HepG2 (cell line): ENCODE data around the gene CHD9NB. TPM values are rescaled to one million over a fixed set of nuclear protein-coding genes. Genes with fewer than 3 reads are reported as not detected.
A peak's percentile ranks its signal among the peaks of the same experiment; 100 is the strongest.

Source experiments
- AHR ChIP-seq: IDR thresholded peaks from 2 replicates; pipeline ENCODE4 v1.6.1; 2018; ENCODE audit warnings: missing genetic modification reagents, missing compliant biosample characterization
- CBFB ChIP-seq: sonication (generic); formaldehyde crosslinking; IDR thresholded peaks from 2 replicates; pipeline ENCODE4 v1.4.0; 2020; ENCODE audit warnings: missing genetic modification reagents
- CBX5 ChIP-seq: sonication (generic); formaldehyde crosslinking; IDR thresholded peaks from 2 replicates; pipeline ENCODE4 v1.4.0; 2020; ENCODE audit warnings: missing genetic modification reagents, borderline replicate concordance
- DDIT3 ChIP-seq: sonication (generic); formaldehyde crosslinking; IDR thresholded peaks from 2 replicates; pipeline ENCODE4 v1.4.0; 2020; ENCODE audit warnings: mild to moderate bottlenecking, missing genetic modification reagents
- FOSL2 ChIP-seq: sonication (generic); formaldehyde crosslinking; IDR thresholded peaks from 2 replicates; pipeline ENCODE4 v1.4.0; 2020; ENCODE audit warnings: missing genetic modification reagents
- ISX ChIP-seq: sonication (generic); formaldehyde crosslinking; conservative IDR thresholded peaks from 2 replicates; pipeline ENCODE4 v1.5.0; 2020; ENCODE audit warnings: missing genetic modification reagents
- LCORL ChIP-seq, 2 experiments: fragments of 450-650 bp in 1 of 2; sonication (generic) in 1 of 2; formaldehyde crosslinking in 1 of 2; IDR thresholded peaks; 2 replicates each; pipeline versions ENCODE4 v1.5.0 to v1.6.1; 2017 to 2020; ENCODE audit warnings: antibody characterized with exemption in 1 of 2, missing genetic modification reagents in 1 of 2
- MBNL3 ChIP-seq: fragments of 250-450 bp; sonication (Bioruptor Pico); conservative IDR thresholded peaks from 2 replicates; pipeline ENCODE4 v1.8.0; 2022; ENCODE audit warnings: mild to moderate bottlenecking, inconsistent platforms
- MXD4 ChIP-seq: IDR thresholded peaks from 2 replicates; pipeline ENCODE4 v1.6.1; 2016; ENCODE audit warnings: mild to moderate bottlenecking, missing biosample characterization, missing genetic modification reagents
- NFYB ChIP-seq: sonication (generic); formaldehyde crosslinking; IDR thresholded peaks from 2 replicates; pipeline ENCODE4 v1.4.0; 2020; ENCODE audit warnings: missing genetic modification reagents
- RARG ChIP-seq: sonication (generic); formaldehyde crosslinking; IDR thresholded peaks from 2 replicates; pipeline ENCODE4 v1.4.0; 2020; ENCODE audit warnings: low read depth, mild to moderate bottlenecking, missing genetic modification reagents
- RBM39 ChIP-seq: fragments of 200-400 bp; formaldehyde crosslinking; IDR thresholded peaks from one replicate; pipeline ENCODE4 v1.6.1; 2018; ENCODE audit warnings: antibody characterized with exemption, mild to moderate bottlenecking, low read depth, low read length; ENCODE audit not compliant: poor library complexity, severe bottlenecking
- SOX6 ChIP-seq, 2 experiments: fragments of 450-650 bp in 1 of 2; sonication (generic) in 1 of 2; formaldehyde crosslinking in 1 of 2; IDR thresholded peaks; 2 replicates each; pipeline versions ENCODE4 v1.4.0 to v1.6.1; 2017 to 2020; ENCODE audit warnings: antibody characterized with exemption in 1 of 2, mild to moderate bottlenecking in 1 of 2, missing genetic modification reagents in 1 of 2
- SRF ChIP-seq: IDR thresholded peaks from 2 replicates; pipeline ENCODE4 v1.6.1; 2011; ENCODE audit warnings: mild to moderate bottlenecking, low read depth, low read length, moderate library complexity
- ZHX2 ChIP-seq, 2 experiments: sonication (generic) in 1 of 2; formaldehyde crosslinking in 1 of 2; IDR thresholded peaks; 2 replicates each; pipeline versions ENCODE4 v1.6.1 to v1.9.0; 2014 to 2022; ENCODE audit warnings: antibody characterized with exemption in 1 of 2, borderline replicate concordance in 1 of 2, inconsistent platforms in 1 of 2, low read depth in 1 of 2, missing genetic modification reagents in 1 of 2
- ZNF354B ChIP-seq: sonication (generic); formaldehyde crosslinking; IDR thresholded peaks from 2 replicates; pipeline ENCODE4 v1.8.0; 2022; ENCODE audit warnings: mild to moderate bottlenecking, missing genetic modification reagents
- ZNF432 ChIP-seq: sonication (generic); formaldehyde crosslinking; IDR thresholded peaks from 2 replicates; pipeline ENCODE4 v1.5.0; 2020; ENCODE audit warnings: missing genetic modification reagents, mild to moderate bottlenecking, borderline replicate concordance
- ZNF652 ChIP-seq: IDR thresholded peaks from 2 replicates; pipeline ENCODE4 v1.6.1; 2016; ENCODE audit warnings: low read depth, borderline replicate concordance
- ZNF746 ChIP-seq: sonication (generic); formaldehyde crosslinking; IDR thresholded peaks from 2 replicates; pipeline ENCODE4 v1.8.0; 2022; ENCODE audit warnings: mild to moderate bottlenecking, missing genetic modification reagents
- polyA plus RNA-seq, 8 experiments: library from polyadenylated mRNA; depleted of rRNA in 3 of 8; stranded (reverse) in 7 of 8; unstranded in 1 of 8; fragments of >200 nt; fragmentation: Illumina TruSeq in 4 of 8; extraction: Trizol in 4 of 8; gene quantifications; 2 replicates each; pipeline versions ENCODE4 v1.2.1 to v1.2.3, GENCODE V29; 2011 to 2016; ENCODE audit warnings: low read depth in 4 of 8, missing spikeins in 1 of 8, mixed read lengths in 1 of 8; ENCODE audit not compliant: insufficient read depth in 1 of 8
- total RNA-seq, 5 experiments: library from RNA; depleted of rRNA; stranded (reverse); fragments of >200 nt; fragmentation: Illumina TruSeq; extraction: Trizol; gene quantifications; 2 replicates each; pipeline ENCODE4 v1.2.3, GENCODE V29; 2016; ENCODE audit warnings: low read depth in 1 of 5
- TF ChIP-seq, protein P1 (sequence below): sonication (generic); formaldehyde crosslinking; IDR thresholded peaks from 2 replicates; pipeline ENCODE4 v1.5.1; 2020; ENCODE audit warnings: missing genetic modification reagents, mild to moderate bottlenecking, borderline replicate concordance

The CHD9NB gene
- total and polyA plus RNA-seq, 2 of the 13 experiments (the other 11 are each of a cell fraction or from before 2014, with no cell fraction given): 0.17 to 0.18 TPM

DNA sequence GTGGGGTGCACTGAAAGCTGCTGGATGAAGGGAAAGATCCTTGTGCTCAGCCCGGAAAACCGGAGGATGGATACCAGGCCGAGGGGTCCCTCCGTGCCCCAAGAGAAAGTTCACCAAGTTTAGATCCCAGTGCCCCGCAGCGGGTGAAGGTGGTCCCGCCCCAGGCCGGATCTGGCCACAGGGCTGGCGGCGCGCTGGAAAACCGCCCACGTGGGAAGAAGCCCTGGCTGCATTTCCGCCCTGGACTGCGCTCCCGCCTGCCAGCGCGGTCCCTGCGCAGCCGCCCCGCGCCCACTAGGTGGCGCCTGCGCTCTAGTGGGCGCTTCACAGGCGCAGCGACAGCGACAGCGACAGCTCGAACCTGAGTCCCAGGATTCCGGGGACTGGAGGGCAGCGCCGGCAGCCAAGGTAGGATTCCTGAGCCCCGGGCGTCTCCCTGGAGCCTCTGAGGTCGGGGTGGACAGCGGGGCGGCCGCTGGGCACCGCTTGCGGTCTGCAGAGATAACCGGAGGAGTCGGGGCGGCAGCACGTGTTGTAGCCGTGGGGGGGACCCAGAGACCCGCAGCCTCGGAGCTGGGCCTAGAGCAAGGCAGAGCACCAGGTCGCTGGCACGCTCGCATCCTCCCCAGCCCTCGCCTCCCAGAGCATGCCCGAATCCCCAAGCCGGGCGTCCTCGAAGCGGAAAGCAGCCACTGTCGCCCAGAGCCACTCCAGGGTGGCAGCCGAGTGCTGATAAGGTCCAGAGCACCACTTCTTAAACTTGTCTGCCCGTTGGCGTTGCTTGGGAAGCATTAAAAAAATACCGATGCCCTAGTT, 2.2 kb upstream of the CHD9NB start, which contains the start of gene CHD9 (continued):
- TF ChIP-seq ZNF432 (no peak), RBM39 (peak; percentile 90), MXD4 (CRISPR knock-in tag) (peak; percentile 98), RARG (CRISPR knock-in tag) (no peak), ZNF652 (CRISPR knock-in tag) (peak; percentile 86), CBFB (CRISPR knock-in tag) (peak; percentile 65), DDIT3 (CRISPR knock-in tag) (0 out of 2 replicates have a peak, but pooled peaks have one; percentile 83), ISX (peak; percentile 78), LCORL (IDR thresholded peaks at IDR 0.05) (no peak), LCORL (CRISPR knock-in tag; IDR thresholded peaks at IDR 0.05) (peak; percentile 88), ZHX2 (IDR thresholded peaks at IDR 0.05; ENCODE audit: low read depth) (peak; percentile 42; the same call in 1 of the 2 replicates), ZHX2 (CRISPR knock-in tag; IDR thresholded peaks at IDR 0.05; ENCODE audit: borderline replicate concordance) (no peak), AHR (no peak; the same call in none of the 2 replicates), SRF (0 out of 2 replicates have a peak, but pooled peaks have one; percentile 13), ZNF746 (CRISPR knock-in tag) (peak; percentile 94), NFYB (peak; percentile 47), CBX5 (CRISPR knock-in tag) (peak; percentile 97; the same call in 1 of the 2 replicates), MBNL3 (CRISPR knock-in tag) (no peak), ZNF354B (CRISPR knock-in tag) (peak; percentile 90), SOX6 (IDR thresholded peaks at IDR 0.05) (no peak), SOX6 (CRISPR knock-in tag; IDR thresholded peaks at IDR 0.05) (peak; percentile 90), FOSL2 (CRISPR knock-in tag) (peak; percentile 73)
- TF ChIP-seq, protein P1, sequence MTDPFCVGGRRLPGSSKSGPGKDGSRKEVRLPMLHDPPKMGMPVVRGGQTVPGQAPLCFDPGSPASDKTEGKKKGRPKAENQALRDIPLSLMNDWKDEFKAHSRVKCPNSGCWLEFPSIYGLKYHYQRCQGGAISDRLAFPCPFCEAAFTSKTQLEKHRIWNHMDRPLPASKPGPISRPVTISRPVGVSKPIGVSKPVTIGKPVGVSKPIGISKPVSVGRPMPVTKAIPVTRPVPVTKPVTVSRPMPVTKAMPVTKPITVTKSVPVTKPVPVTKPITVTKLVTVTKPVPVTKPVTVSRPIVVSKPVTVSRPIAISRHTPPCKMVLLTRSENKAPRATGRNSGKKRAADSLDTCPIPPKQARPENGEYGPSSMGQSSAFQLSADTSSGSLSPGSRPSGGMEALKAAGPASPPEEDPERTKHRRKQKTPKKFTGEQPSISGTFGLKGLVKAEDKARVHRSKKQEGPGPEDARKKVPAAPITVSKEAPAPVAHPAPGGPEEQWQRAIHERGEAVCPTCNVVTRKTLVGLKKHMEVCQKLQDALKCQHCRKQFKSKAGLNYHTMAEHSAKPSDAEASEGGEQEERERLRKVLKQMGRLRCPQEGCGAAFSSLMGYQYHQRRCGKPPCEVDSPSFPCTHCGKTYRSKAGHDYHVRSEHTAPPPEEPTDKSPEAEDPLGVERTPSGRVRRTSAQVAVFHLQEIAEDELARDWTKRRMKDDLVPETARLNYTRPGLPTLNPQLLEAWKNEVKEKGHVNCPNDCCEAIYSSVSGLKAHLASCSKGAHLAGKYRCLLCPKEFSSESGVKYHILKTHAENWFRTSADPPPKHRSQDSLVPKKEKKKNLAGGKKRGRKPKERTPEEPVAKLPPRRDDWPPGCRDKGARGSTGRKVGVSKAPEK (CRISPR knock-in tag): peak; percentile 98
